ENCODE data around the gene PRUNE2. TPM values are rescaled to one million over a fixed set of nuclear protein-coding genes. Genes with fewer than 3 reads are reported as not detected.
"Not testable (repeated sequence)": the region's sequence is repeated elsewhere in the genome, so short reads cannot be mapped to it uniquely, and the experiment has no call there.

Gene PRUNE2
- polyA plus RNA-seq, 1 donor (not counting 4 experiments of a cell fraction or from before 2014, with no cell fraction given) = 0.41 TPM

GRCh38 chr9:76863832-76864231, 42.1 kb downstream of the PRUNE2 start:
- Histone ChIP-seq H3K9ac (ENCODE audit: control insufficient read depth, extremely low read depth, insufficient read depth, low read length) (no peak overlapping the region), H4K20me1 (ENCODE audit: control insufficient read depth, extremely low read depth, insufficient read depth, low read length) (no peaks in the 10 kb centered on the region), H3K9me3 (ENCODE audit: control insufficient read depth, low read depth, low read length) (no peaks in the 10 kb centered on the region), H3K4me1 (ENCODE audit: control insufficient read depth, extremely low read depth, insufficient read depth, low read length) (peaks cover 16% of the 10 kb centered on the region), H3K4me2 (ENCODE audit: control insufficient read depth, extremely low read depth, insufficient read depth, low read depth, low read length) (no peak overlapping the region), H3K27ac (ENCODE audit: control insufficient read depth, insufficient read depth, low read length) (no peak overlapping the region), H3K27me3 (ENCODE audit: control insufficient read depth, extremely low read depth, insufficient read depth, low read length) (no peaks in the 10 kb centered on the region), H3K36me3 (ENCODE audit: control insufficient read depth in 2 of 2, extremely low read depth in 1 of 2, insufficient read depth in 2 of 2, low read length in 2 of 2) (no peaks in the 10 kb centered on the region), H2AFZ (ENCODE audit: control insufficient read depth, low read length) (no peak overlapping the region), H3K79me2 (ENCODE audit: control insufficient read depth, insufficient read depth, low read length) (no peaks in the 10 kb centered on the region), H3K4me3 (ENCODE audit: control insufficient read depth in 2 of 3, extremely low read depth in 1 of 3, insufficient read depth in 2 of 3, low read depth in 1 of 3, low read length in 3 of 3) (no peak overlapping the region), H3K9me1 (ENCODE audit: control insufficient read depth, extremely low read depth, insufficient read depth, low read length) (no peaks in the 10 kb centered on the region)
- dilution Hi-C loops (cut with MboI; ENCODE audit: extremely low pct_ligation_motif_present, low sequenced_read_pairs) = no loop called here
- DNase-seq (ENCODE audit: low read depth, low spot score) (no peak), FAIRE-seq (no peak)
- TF ChIP-seq CTCF (optimal IDR thresholded peaks at IDR 0.05 in 1 of 3, IDR thresholded peaks at IDR 0.05 in 1 of 3, conservative IDR thresholded peaks at IDR 0.05 in 1 of 3; ENCODE audit: extremely low read depth in 1 of 3, insufficient read depth in 2 of 3, low read length in 3 of 3) = no peak
- no peak for TF ChIP-seq EZH2 (IDR thresholded peaks at IDR 0.05; ENCODE audit: low read length)

DNA sequence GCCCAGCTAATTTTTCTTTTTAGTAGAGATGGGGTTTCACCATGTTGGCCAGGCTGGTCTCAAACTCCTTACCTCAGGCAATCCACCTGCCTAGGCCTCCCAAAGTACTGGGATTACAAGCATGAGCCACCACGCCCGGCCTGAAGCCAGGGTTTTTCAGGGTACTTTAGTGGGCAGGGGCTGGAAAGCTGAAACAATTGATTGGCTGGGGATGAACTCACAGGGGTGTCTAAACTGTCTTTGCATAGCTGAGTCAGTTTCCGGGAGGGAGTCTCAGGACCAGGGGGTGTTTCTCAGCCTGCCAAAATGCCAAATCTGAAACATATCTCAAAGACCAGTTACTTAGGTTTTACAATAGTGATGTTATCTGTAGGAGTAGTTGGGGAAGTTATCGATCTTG, 46.1 kb downstream of the PRUNE2 start:
- H3K36me3 ChIP-seq (ENCODE audit: control insufficient read depth in 2 of 2, extremely low read depth in 1 of 2, insufficient read depth in 2 of 2, low read length in 2 of 2) = no peaks in the 10 kb centered on the region
- no peaks in the 10 kb centered on the region for H3K9me1 ChIP-seq (ENCODE audit: control insufficient read depth, extremely low read depth, insufficient read depth, low read length)
- FAIRE-seq = no peak
- no peak overlapping the region for H3K4me3 ChIP-seq (ENCODE audit: control insufficient read depth in 2 of 3, extremely low read depth in 1 of 3, insufficient read depth in 2 of 3, low read depth in 1 of 3, low read length in 3 of 3)
- no peak overlapping the region for H2AFZ ChIP-seq (ENCODE audit: control insufficient read depth, low read length)
- H3K79me2 ChIP-seq (ENCODE audit: control insufficient read depth, insufficient read depth, low read length) = no peaks in the 10 kb centered on the region
- TF ChIP-seq EZH2 (IDR thresholded peaks at IDR 0.05; ENCODE audit: low read length) (no peak), CTCF (optimal IDR thresholded peaks at IDR 0.05 in 1 of 3, IDR thresholded peaks at IDR 0.05 in 1 of 3, conservative IDR thresholded peaks at IDR 0.05 in 1 of 3; ENCODE audit: extremely low read depth in 1 of 3, insufficient read depth in 2 of 3, low read length in 3 of 3) (no peak)
- H4K20me1 ChIP-seq (ENCODE audit: control insufficient read depth, extremely low read depth, insufficient read depth, low read length) = no peaks in the 10 kb centered on the region
- H3K27ac ChIP-seq (ENCODE audit: control insufficient read depth, insufficient read depth, low read length) = no peak overlapping the region
- H3K9me3 ChIP-seq (ENCODE audit: control insufficient read depth, low read depth, low read length) = no peaks in the 10 kb centered on the region
- no peaks in the 10 kb centered on the region for H3K27me3 ChIP-seq (ENCODE audit: control insufficient read depth, extremely low read depth, insufficient read depth, low read length)
- no peak overlapping the region for H3K9ac ChIP-seq (ENCODE audit: control insufficient read depth, extremely low read depth, insufficient read depth, low read length)
- H3K4me1 ChIP-seq (ENCODE audit: control insufficient read depth, extremely low read depth, insufficient read depth, low read length) = no peaks in the 10 kb centered on the region
- no peak for DNase-seq (ENCODE audit: low read depth, low spot score)
- dilution Hi-C loops (cut with MboI; ENCODE audit: extremely low pct_ligation_motif_present, low sequenced_read_pairs) = no loop called here
- H3K4me2 ChIP-seq (ENCODE audit: control insufficient read depth, extremely low read depth, insufficient read depth, low read depth, low read length) = no peak overlapping the region

DNA sequence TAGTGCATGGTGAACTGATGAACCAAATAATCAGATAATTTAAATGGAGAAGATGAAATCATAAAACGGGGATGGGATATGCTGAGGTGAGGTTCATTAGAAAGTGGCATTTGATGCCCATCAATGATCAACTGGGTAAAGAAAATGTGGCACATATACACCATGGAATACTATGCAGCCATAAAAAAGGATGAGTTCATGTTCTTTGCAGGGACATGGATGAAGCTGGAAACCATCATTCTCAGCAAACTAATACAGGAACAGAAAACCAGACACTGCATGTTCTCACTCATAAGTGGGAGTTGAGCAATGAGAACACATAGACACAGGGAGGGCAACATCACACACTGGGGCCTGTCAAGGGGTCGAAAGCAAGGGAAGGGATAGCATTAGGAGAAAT, 47.7 kb downstream of the PRUNE2 start:
- H2AFZ ChIP-seq (ENCODE audit: control insufficient read depth, low read length); H3K27me3 ChIP-seq (ENCODE audit: control insufficient read depth, extremely low read depth, insufficient read depth, low read length); FAIRE-seq; DNase-seq (ENCODE audit: low read depth, low spot score); H3K27ac ChIP-seq (ENCODE audit: control insufficient read depth, insufficient read depth, low read length); H3K4me1 ChIP-seq (ENCODE audit: control insufficient read depth, extremely low read depth, insufficient read depth, low read length); dilution Hi-C loops (cut with MboI; ENCODE audit: extremely low pct_ligation_motif_present, low sequenced_read_pairs); H4K20me1 ChIP-seq (ENCODE audit: control insufficient read depth, extremely low read depth, insufficient read depth, low read length); H3K9ac ChIP-seq (ENCODE audit: control insufficient read depth, extremely low read depth, insufficient read depth, low read length); H3K79me2 ChIP-seq (ENCODE audit: control insufficient read depth, insufficient read depth, low read length); H3K36me3 ChIP-seq (ENCODE audit: control insufficient read depth in 2 of 2, extremely low read depth in 1 of 2, insufficient read depth in 2 of 2, low read length in 2 of 2); H3K9me1 ChIP-seq (ENCODE audit: control insufficient read depth, extremely low read depth, insufficient read depth, low read length); H3K9me3 ChIP-seq (ENCODE audit: control insufficient read depth, low read depth, low read length); H3K4me2 ChIP-seq (ENCODE audit: control insufficient read depth, extremely low read depth, insufficient read depth, low read depth, low read length); H3K4me3 ChIP-seq (ENCODE audit: control insufficient read depth in 2 of 3, extremely low read depth in 1 of 3, insufficient read depth in 2 of 3, low read depth in 1 of 3, low read length in 3 of 3): not testable (repeated sequence)

Measured in keratinocyte (primary cell).